Measurements from ENCODE around the gene POLR3C.

Gene POLR3C

GRCh38 chr1:145871994-145872924, 48.3 kb downstream of the POLR3C start:
- peak; percentile 21 for DNase-seq (ENCODE audit: low read depth)

- no peak for DNase-seq (ENCODE audit: low read depth)
Observed at GRCh38 chr1:145874646-145875045, 50.6 kb downstream of the POLR3C start.

GRCh38 chr1:145877923-145878486, 54.0 kb downstream of the POLR3C start:
- no peak for DNase-seq (ENCODE audit: low read depth)

GRCh38 chr1:145878724-145879123, 54.7 kb downstream of the POLR3C start:
- DNase-seq (ENCODE audit: low read depth): no peak

- DNase-seq (ENCODE audit: low read depth): no peak
Observed at GRCh38 chr1:145879775-145880174, 55.8 kb downstream of the POLR3C start.

- no peak for DNase-seq (ENCODE audit: low read depth)
Observed at GRCh38 chr1:145884675-145885074, 60.7 kb downstream of the POLR3C start.

GRCh38 chr1:145885738-145886287, 61.8 kb downstream of the POLR3C start, which contains the start of gene ANKRD35:
ANKRD35 (minus strand) TSS chr1:145885866; CDS start chr1:145885758, 108 bp downstream.
- DNase-seq (ENCODE audit: low read depth): peak; percentile 85

GRCh38 chr1:145886390-145886789, 62.4 kb downstream of the POLR3C start:
- DNase-seq (ENCODE audit: low read depth): no peak

- no peak for DNase-seq (ENCODE audit: low read depth)
Observed at GRCh38 chr1:145886816-145887215, 62.8 kb downstream of the POLR3C start.

- no peak for DNase-seq (ENCODE audit: low read depth)
Observed at GRCh38 chr1:145887631-145888030, 63.6 kb downstream of the POLR3C start.

GRCh38 chr1:145889722-145890121, 65.7 kb downstream of the POLR3C start:
- DNase-seq (ENCODE audit: low read depth): no peak

GRCh38 chr1:145891143-145891542, 67.1 kb downstream of the POLR3C start:
- no peak for DNase-seq (ENCODE audit: low read depth)

GRCh38 chr1:145891587-145892485, 67.8 kb downstream of the POLR3C start:
- peak; percentile 21 for DNase-seq (ENCODE audit: low read depth)

GRCh38 chr1:145892486-145893087, 68.6 kb downstream of the POLR3C start:
- DNase-seq (ENCODE audit: low read depth): no peak

- no peak for DNase-seq (ENCODE audit: low read depth)
Observed at GRCh38 chr1:145893306-145894055, 69.5 kb downstream of the POLR3C start.

Measured in activated T-cell treated with anti-CD3 and anti-CD28 coated beads for 48 hours (primary cell).